ENCODE data around the gene ZNF585A. TPM values are rescaled to one million over a fixed set of nuclear protein-coding genes. Genes with fewer than 3 reads are reported as not detected.

Gene ZNF585A
- total RNA-seq, 4 donors from 2014 or later, result 2.2 to 12.9 (median 5.3) TPM

DNA sequence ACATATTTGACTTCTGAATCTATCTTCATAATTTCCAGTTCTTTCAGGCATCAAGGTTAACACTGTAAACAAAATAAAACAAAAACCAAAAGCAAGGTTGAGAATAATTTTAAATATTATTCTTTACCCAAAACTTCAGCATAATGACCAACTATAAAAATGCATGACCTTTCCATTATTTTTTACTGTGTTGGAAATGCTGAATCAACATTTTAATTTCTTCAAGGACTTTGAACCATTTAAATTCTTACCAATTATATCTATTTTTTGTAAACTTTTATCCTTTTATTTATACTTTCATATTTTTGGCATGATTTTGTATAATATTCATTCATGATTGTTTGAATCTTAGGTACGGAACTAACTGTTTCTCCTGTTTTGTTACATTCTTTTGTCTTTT lies 6.9 kb downstream of the ZNF585A start:
- Histone ChIP-seq H3K4me1 (no peaks in the 10 kb centered on the region), H3K4me3 (no peak overlapping the region), H3K27ac (no peak overlapping the region), H3K9me3 (peaks cover 60 to 85% of the 10 kb centered on the region in 2 donors), H3K27me3 (no peaks in the 10 kb centered on the region), H3K36me3 (peaks cover 3 to 95% (median 44%) of the 10 kb centered on the region in 4 donors)
- no peak for DNase-seq
- in situ Hi-C loops (cut with MboI; ENCODE audit: low pct_ligation_motif_present in 1 of 4, low pct_unique_long_range_greater_than_20kb in 1 of 4, low sequenced_read_pairs in 3 of 4) (no loop called here), intact Hi-C loops (cut with DNase I; ENCODE audit: low total_unique reads) (loop anchor here (5.0 kb wide), 1 partner anchor 783 kb away; no protein-coding TSS in a partner anchor)
- no peak for TF ChIP-seq POLR2A (IDR thresholded peaks at IDR 0.05)
- no peak for TF ChIP-seq POLR2AphosphoS5 (IDR thresholded peaks at IDR 0.05)
- TF ChIP-seq, protein P1, sequence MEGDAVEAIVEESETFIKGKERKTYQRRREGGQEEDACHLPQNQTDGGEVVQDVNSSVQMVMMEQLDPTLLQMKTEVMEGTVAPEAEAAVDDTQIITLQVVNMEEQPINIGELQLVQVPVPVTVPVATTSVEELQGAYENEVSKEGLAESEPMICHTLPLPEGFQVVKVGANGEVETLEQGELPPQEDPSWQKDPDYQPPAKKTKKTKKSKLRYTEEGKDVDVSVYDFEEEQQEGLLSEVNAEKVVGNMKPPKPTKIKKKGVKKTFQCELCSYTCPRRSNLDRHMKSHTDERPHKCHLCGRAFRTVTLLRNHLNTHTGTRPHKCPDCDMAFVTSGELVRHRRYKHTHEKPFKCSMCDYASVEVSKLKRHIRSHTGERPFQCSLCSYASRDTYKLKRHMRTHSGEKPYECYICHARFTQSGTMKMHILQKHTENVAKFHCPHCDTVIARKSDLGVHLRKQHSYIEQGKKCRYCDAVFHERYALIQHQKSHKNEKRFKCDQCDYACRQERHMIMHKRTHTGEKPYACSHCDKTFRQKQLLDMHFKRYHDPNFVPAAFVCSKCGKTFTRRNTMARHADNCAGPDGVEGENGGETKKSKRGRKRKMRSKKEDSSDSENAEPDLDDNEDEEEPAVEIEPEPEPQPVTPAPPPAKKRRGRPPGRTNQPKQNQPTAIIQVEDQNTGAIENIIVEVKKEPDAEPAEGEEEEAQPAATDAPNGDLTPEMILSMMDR (IDR thresholded peaks at IDR 0.05), result no peak
- TF ChIP-seq EP300 (IDR thresholded peaks at IDR 0.05; ENCODE audit: low read depth), result no peak
- 100% methylated on average over 1 of the region's 1 CpG for WGBS, 2 donors (ENCODE audit: low coverage in 1 of 2)

DNA sequence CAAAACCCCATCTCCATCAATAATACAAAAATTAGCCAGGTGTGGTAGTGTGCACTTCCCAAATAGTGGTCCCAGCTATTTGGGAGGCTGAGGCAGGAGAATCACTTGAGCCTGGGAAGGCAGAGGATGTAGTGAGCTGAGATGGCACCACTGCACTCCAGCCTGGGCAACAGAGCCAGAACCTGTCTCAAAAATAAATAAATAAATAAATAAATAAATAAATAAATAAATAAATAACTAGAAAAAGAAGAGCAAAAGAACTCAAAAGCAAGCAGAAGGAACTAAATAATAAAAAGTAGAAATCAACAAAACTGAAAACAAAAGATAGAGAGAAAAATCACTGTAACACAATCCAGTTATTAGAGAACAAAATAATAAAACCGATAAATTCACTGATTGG lies 12.3 kb downstream of the ZNF585A start:
- in situ Hi-C loops (cut with MboI; ENCODE audit: low pct_ligation_motif_present in 1 of 4, low pct_unique_long_range_greater_than_20kb in 1 of 4, low sequenced_read_pairs in 3 of 4), result no loop called here
- Histone ChIP-seq H3K9me3 (peaks cover 73 to 98% of the 10 kb centered on the region in 2 donors), H3K4me3 (no peak overlapping the region), H3K4me1 (no peaks in the 10 kb centered on the region), H3K27me3 (no peaks in the 10 kb centered on the region), H3K27ac (no peak overlapping the region), H3K36me3 (peaks cover 3 to 92% (median 31%) of the 10 kb centered on the region in 4 donors)
- intact Hi-C loops (cut with DNase I; ENCODE audit: low total_unique reads), result no loop called here
- no peak for TF ChIP-seq POLR2A (IDR thresholded peaks at IDR 0.05)
- no peak for TF ChIP-seq POLR2AphosphoS5 (IDR thresholded peaks at IDR 0.05)
- TF ChIP-seq EP300 (IDR thresholded peaks at IDR 0.05; ENCODE audit: low read depth), result no peak
- TF ChIP-seq, protein P1 (IDR thresholded peaks at IDR 0.05), result no peak
- WGBS, 2 donors (ENCODE audit: low coverage in 1 of 2), result 89 to 100% methylated on average over 1 of the region's 1 CpG
- DNase-seq, result no peak

- intact Hi-C loops (cut with DNase I; ENCODE audit: low total_unique reads) (no loop called here), in situ Hi-C loops (cut with MboI; ENCODE audit: low pct_ligation_motif_present in 1 of 4, low pct_unique_long_range_greater_than_20kb in 1 of 4, low sequenced_read_pairs in 3 of 4) (no loop called here)
- Histone ChIP-seq H3K4me1 (no peaks in the 10 kb centered on the region), H3K27me3 (no peaks in the 10 kb centered on the region), H3K9me3 (peaks cover 77 to 88% of the 10 kb centered on the region in 2 donors), H3K27ac (no peak overlapping the region), H3K36me3 (peaks cover 0 to 22% (median 8%) of the 10 kb centered on the region in 4 donors), H3K4me3 (no peak overlapping the region)
- 76 to 93% methylated on average over 3 of the region's 3 CpGs for WGBS, 2 donors (ENCODE audit: low coverage in 1 of 2)
- TF ChIP-seq POLR2A (IDR thresholded peaks at IDR 0.05) (no peak), POLR2AphosphoS5 (IDR thresholded peaks at IDR 0.05) (no peak), EP300 (IDR thresholded peaks at IDR 0.05; ENCODE audit: low read depth) (no peak)
- TF ChIP-seq, protein P1 (IDR thresholded peaks at IDR 0.05), result no peak
- DNase-seq, result no peak
Measured at GRCh38 chr19:37148214-37148613, 24.3 kb downstream of the ZNF585A start.

DNA sequence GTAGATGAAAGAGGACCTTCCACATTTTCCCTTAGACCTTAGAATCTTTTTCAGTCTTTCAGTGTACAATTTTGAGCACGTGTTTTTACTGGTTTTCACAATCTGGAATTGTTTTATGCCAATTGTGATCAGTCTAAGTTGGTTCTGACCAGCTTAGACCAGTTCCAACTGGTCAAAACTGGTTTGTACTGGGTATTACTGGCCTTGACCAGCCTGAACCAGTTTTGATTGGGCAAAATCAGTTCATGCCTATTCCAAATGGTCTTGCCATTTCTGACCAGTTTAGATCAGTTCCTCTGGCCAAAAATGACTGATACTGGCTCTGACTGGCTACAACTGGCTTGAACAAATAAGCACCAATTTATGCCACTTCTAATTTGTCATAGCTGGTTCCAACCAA lies 36.4 kb downstream of the ZNF585A start:
- in situ Hi-C loops (cut with MboI; ENCODE audit: low pct_ligation_motif_present in 1 of 4, low pct_unique_long_range_greater_than_20kb in 1 of 4, low sequenced_read_pairs in 3 of 4) (no loop called here), intact Hi-C loops (cut with DNase I; ENCODE audit: low total_unique reads) (no loop called here)
- Histone ChIP-seq H3K27ac (no peak overlapping the region), H3K4me3 (no peak overlapping the region), H3K9me3 (peaks cover 93 to 97% of the 10 kb centered on the region in 2 donors), H3K36me3 (peaks cover 0 to 2% (median 0%) of the 10 kb centered on the region in 4 donors), H3K4me1 (no peaks in the 10 kb centered on the region), H3K27me3 (no peaks in the 10 kb centered on the region)
- no peak for DNase-seq
- no peak for TF ChIP-seq POLR2AphosphoS5 (IDR thresholded peaks at IDR 0.05)
- TF ChIP-seq, protein P1 (IDR thresholded peaks at IDR 0.05), result no peak
- WGBS, 2 donors (ENCODE audit: low coverage in 1 of 2), result 14 to 23% methylated on average over 1 of the region's 1 CpG

Measured in transverse colon (tissue), 4 donors.